ENCODE results near the gene SPACA4. TPM values are rescaled to one million over a fixed set of nuclear protein-coding genes. Genes with fewer than 3 reads are reported as not detected.
A peak's percentile ranks its signal among the peaks of the same experiment; 100 is the strongest.

Gene SPACA4
- total RNA-seq, 3 donors from 2014 or later (not counting 1 experiment from before 2014, with no cell fraction given) = not detected

DNA sequence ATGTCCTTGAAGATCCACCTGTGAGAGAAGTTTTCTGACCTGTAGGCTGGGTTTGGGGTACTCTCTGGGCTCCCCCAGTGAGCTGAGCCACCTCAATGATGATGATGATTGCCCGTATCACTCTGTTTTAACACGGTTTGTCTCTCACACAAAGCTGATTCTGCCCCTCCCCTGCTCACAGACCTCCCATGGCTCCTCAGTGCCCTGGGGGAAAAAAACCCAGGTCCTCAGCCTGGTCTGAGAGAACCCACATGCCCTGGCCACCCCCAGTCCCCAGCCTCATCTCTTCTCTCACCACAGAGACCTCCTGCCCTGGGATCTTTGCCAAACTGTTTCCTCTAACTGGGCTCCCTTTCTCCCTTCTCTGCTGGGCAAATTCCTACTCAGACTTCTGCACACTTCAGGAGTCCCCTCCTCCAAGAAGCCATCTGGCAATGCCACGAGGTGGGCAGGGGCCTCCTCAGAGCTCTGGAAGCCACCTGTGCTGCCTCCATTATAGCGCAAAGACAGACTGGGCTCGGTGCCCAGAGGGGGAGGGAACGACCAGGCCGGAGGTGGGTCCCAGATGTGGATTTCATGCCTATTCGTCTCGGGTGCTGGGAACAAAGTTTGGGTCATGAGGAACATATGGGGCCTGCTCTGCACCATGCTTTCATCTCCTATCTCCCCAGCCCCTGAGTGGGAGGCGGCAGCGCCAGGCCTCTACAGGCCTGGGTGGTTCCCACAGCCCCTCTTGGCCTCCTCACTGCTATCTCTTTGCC lies 47.9 kb downstream of the SPACA4 start:
- no peak for ATAC-seq
- Mint-ChIP-seq H3K4me1 (peaks cover 2 to 3% of the 10 kb centered on the region in 2 donors), H3K4me3 (no peak overlapping the region), H3K27ac (peak overlapping the region in 1 of 2 donors; percentile 20), H3K9me3 (no peaks in the 10 kb centered on the region), H3K36me3 (no peaks in the 10 kb centered on the region), H3K27me3 (ENCODE audit: low read depth in 2 of 2) (peaks cover 0 to 3% of the 10 kb centered on the region in 2 donors)
- intact Hi-C loops (cut with micrococcal nuclease) = no loop called here
- TF ChIP-seq, protein P1, sequence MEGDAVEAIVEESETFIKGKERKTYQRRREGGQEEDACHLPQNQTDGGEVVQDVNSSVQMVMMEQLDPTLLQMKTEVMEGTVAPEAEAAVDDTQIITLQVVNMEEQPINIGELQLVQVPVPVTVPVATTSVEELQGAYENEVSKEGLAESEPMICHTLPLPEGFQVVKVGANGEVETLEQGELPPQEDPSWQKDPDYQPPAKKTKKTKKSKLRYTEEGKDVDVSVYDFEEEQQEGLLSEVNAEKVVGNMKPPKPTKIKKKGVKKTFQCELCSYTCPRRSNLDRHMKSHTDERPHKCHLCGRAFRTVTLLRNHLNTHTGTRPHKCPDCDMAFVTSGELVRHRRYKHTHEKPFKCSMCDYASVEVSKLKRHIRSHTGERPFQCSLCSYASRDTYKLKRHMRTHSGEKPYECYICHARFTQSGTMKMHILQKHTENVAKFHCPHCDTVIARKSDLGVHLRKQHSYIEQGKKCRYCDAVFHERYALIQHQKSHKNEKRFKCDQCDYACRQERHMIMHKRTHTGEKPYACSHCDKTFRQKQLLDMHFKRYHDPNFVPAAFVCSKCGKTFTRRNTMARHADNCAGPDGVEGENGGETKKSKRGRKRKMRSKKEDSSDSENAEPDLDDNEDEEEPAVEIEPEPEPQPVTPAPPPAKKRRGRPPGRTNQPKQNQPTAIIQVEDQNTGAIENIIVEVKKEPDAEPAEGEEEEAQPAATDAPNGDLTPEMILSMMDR (IDR thresholded peaks at IDR 0.05) = no peak
- 60% methylated on average over 11 of the region's 11 CpGs for WGBS (ENCODE audit: insufficient coverage)
- Histone ChIP-seq H3K27me3 (ENCODE audit: control insufficient read depth, insufficient read depth, low read length) (no peaks in the 10 kb centered on the region), H3K4me1 (ENCODE audit: control insufficient read depth, insufficient read depth, low read length) (peaks cover 5% of the 10 kb centered on the region), H3K36me3 (ENCODE audit: control insufficient read depth, insufficient read depth, low read length) (no peaks in the 10 kb centered on the region), H3K9me3 (ENCODE audit: control insufficient read depth, insufficient read depth, low read length) (no peaks in the 10 kb centered on the region), H3K27ac (ENCODE audit: low read length) (no peak overlapping the region), H3K4me3 (ENCODE audit: low read length) (no peak overlapping the region)
- DNase-seq = no peak

DNA sequence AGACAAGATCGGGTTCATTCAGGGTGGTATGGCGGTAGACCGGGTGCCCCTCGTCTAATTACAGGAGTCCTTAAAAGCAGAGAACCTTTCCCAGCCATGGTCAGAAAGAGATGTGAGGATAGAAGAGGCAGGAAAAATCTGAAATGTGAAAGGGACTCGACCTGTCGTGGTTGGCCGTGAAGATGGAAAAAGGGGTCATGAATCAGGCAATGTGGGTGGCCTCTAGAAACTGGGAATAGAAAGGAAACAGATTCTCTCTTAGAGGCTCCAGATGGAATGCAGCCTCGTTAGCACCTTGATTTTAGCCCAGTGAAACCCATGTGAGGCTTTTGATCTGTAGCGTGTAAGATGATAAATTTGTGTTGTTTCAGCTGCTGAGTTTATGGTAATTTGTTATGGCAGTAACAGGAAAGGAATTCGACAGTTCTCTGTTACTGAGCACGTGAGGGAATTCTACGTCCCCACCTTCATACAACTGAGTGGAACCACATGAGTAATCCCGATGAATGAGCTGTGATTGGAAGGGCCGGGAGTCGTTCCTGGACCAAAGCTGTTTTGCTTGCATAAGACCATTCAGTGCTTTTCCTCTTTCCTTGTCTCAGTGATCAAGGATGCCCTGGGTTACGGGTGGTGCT lies 50.4 kb downstream of the SPACA4 start:
- TF ChIP-seq, protein P1 (IDR thresholded peaks at IDR 0.05) = no peak
- Mint-ChIP-seq H3K27ac (no peak overlapping the region), H3K4me1 (peaks cover 8% of the 10 kb centered on the region in 2 donors), H3K27me3 (ENCODE audit: low read depth in 2 of 2) (peaks cover 0 to 3% of the 10 kb centered on the region in 2 donors), H3K4me3 (no peak overlapping the region), H3K9me3 (no peaks in the 10 kb centered on the region), H3K36me3 (no peaks in the 10 kb centered on the region)
- H3K4me1 ChIP-seq (ENCODE audit: control insufficient read depth, insufficient read depth, low read length) = peaks cover 17% of the 10 kb centered on the region
- WGBS (ENCODE audit: insufficient coverage) = 82% methylated on average over 16 of the region's 16 CpGs
- no peaks in the 10 kb centered on the region for H3K36me3 ChIP-seq (ENCODE audit: control insufficient read depth, insufficient read depth, low read length)
- intact Hi-C loops (cut with micrococcal nuclease) = no loop called here
- no peaks in the 10 kb centered on the region for H3K27me3 ChIP-seq (ENCODE audit: control insufficient read depth, insufficient read depth, low read length)
- DNase-seq (no peak), ATAC-seq (no peak)
- no peak overlapping the region for H3K27ac ChIP-seq (ENCODE audit: low read length)
- no peaks in the 10 kb centered on the region for H3K9me3 ChIP-seq (ENCODE audit: control insufficient read depth, insufficient read depth, low read length)
- H3K4me3 ChIP-seq (ENCODE audit: low read length) = no peak overlapping the region

Other genes with a start within 250 kb of the SPACA4 start
- gene TMEM143, start 242.8 kb upstream of the SPACA4 start, total RNA-seq = 10 to 100 TPM; 10.2 to 12.3 (median 11.1) TPM
- gene SYNGR4, start 242.4 kb upstream of the SPACA4 start, total RNA-seq = not detected
- 10 to 100 TPM; 41.5 to 47.5 (median 46.0) TPM for gene KDELR1, start 215.2 kb upstream of the SPACA4 start, total RNA-seq
- under 1 TPM; 0.05 to 0.28 (median 0.07) TPM for gene GRIN2D, start 213.1 kb upstream of the SPACA4 start, total RNA-seq
- 10 to 100 TPM; 14.2 to 29.0 (median 16.7) TPM for gene GRWD1, start 160.8 kb upstream of the SPACA4 start, total RNA-seq
- gene KCNJ14, start 151.2 kb upstream of the SPACA4 start, total RNA-seq = 1 to 10 TPM in 1 of 3 donors, under 1 TPM in 2; 0.77 to 1.2 (median 0.85) TPM
- 10 to 100 TPM; 38.5 to 44.1 (median 39.2) TPM for gene CYTH2, start 137.4 kb upstream of the SPACA4 start, total RNA-seq
- 1 to 10 TPM in 2 of 3 donors, under 1 TPM in 1; 0.64 to 2.9 (median 1.9) TPM for gene LMTK3, start 94.9 kb upstream of the SPACA4 start, total RNA-seq
- gene SULT2B1, start 54.6 kb upstream of the SPACA4 start, total RNA-seq = under 1 TPM in 1 of 3 donors, not detected in 2; 0.40 TPM
- 1 to 10 TPM in 2 of 3 donors, under 1 TPM in 1; 0.70 to 1.3 (median 1.1) TPM for gene FAM83E, start 8.3 kb downstream of the SPACA4 start, total RNA-seq
- 1,000 to 10,000 TPM in 2 of 3 donors, 100 to 1,000 TPM in 1; 900 to 1,086 (median 1,066) TPM for gene RPL18, start 12.4 kb downstream of the SPACA4 start, total RNA-seq
- 10 to 100 TPM; 18.6 to 28.3 (median 23.2) TPM for gene SPHK2, start 12.8 kb downstream of the SPACA4 start, total RNA-seq
- 10 to 100 TPM; 16.4 to 31.2 (median 24.3) TPM for gene DBP, start 30.6 kb downstream of the SPACA4 start, total RNA-seq
- 10 to 100 TPM in 2 of 3 donors, 1 to 10 TPM in 1; 9.2 to 11.9 (median 11.0) TPM for gene CA11, start 39.4 kb downstream of the SPACA4 start, total RNA-seq
- gene NTN5, start 66.3 kb downstream of the SPACA4 start, total RNA-seq = 1 to 10 TPM; 1.3 to 3.4 (median 2.1) TPM
- gene FUT2, start 89.2 kb downstream of the SPACA4 start, total RNA-seq = not detected
- 1 to 10 TPM in 1 of 3 donors, under 1 TPM in 2; 0.56 to 1.2 (median 0.98) TPM for gene MAMSTR, start 113.0 kb downstream of the SPACA4 start, total RNA-seq
- not detected for gene RASIP1, start 133.9 kb downstream of the SPACA4 start, total RNA-seq
- gene IZUMO1, start 140.2 kb downstream of the SPACA4 start, total RNA-seq = not detected
- gene FUT1, start 145.9 kb downstream of the SPACA4 start, total RNA-seq = under 1 TPM in 1 of 3 donors, not detected in 2; 0.18 TPM
- gene FGF21, start 148.8 kb downstream of the SPACA4 start, total RNA-seq = not detected
- gene BCAT2, start 204.3 kb downstream of the SPACA4 start, total RNA-seq = 10 to 100 TPM; 11.4 to 14.5 (median 12.1) TPM
- gene HSD17B14, start 229.7 kb downstream of the SPACA4 start, total RNA-seq = under 1 TPM in 1 of 3 donors, not detected in 2; 0.75 TPM

All from natural killer cell (primary cell).